Measurements from ENCODE around the gene BLCAP. TPM values are rescaled to one million over a fixed set of nuclear protein-coding genes. Genes with fewer than 3 reads are reported as not detected.

BLCAP gene
- total RNA-seq, 1 donor from 2014 or later = 42.7 TPM

DNA sequence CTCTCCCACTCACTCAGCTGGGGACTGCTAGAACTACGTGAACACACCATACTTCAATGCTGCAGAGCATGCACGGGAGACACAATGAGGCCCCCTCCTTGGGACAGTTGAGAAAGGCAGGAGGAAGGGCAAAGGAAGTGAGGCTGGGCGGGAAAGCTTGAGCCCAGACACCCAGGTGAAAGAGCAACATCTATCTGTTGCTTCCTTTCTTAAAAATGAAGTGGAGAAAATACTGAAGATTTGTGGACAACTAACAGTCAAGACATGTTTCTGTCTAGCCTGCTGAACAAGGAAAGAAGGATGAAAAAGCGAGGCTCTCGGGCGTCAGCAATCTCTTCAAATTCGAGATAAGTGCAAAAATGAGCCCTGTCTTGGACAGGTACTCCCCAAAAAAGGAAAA is 9.6 kb downstream of the BLCAP start:
- Mint-ChIP-seq H3K27ac (no peak overlapping the region), H3K4me1 (ENCODE audit: low read depth) (peaks cover 19% of the 10 kb centered on the region), H3K27me3 (no peaks in the 10 kb centered on the region), H3K9me3 (ENCODE audit: low read depth) (no peaks in the 10 kb centered on the region), H3K36me3 (ENCODE audit: insufficient read depth) (peaks cover 18% of the 10 kb centered on the region), H3K4me3 (ENCODE audit: low read depth) (no peak overlapping the region)
- no peak for DNase-seq (ENCODE audit: low spot score, unreplicated experiment)
- TF ChIP-seq CTCF (IDR thresholded peaks at IDR 0.05; ENCODE audit: unreplicated experiment) = no peak

- Mint-ChIP-seq H3K9me3 (ENCODE audit: low read depth) (no peaks in the 10 kb centered on the region), H3K36me3 (ENCODE audit: insufficient read depth) (peaks cover 18% of the 10 kb centered on the region), H3K27me3 (no peaks in the 10 kb centered on the region), H3K4me1 (ENCODE audit: low read depth) (peaks cover 19% of the 10 kb centered on the region), H3K4me3 (ENCODE audit: low read depth) (no peak overlapping the region), H3K27ac (no peak overlapping the region)
- no peak for TF ChIP-seq CTCF (IDR thresholded peaks at IDR 0.05; ENCODE audit: unreplicated experiment)
- no peak for DNase-seq (ENCODE audit: low spot score, unreplicated experiment)
Observed at GRCh38 chr20:37516811-37517750, 10.6 kb downstream of the BLCAP start.

DNA sequence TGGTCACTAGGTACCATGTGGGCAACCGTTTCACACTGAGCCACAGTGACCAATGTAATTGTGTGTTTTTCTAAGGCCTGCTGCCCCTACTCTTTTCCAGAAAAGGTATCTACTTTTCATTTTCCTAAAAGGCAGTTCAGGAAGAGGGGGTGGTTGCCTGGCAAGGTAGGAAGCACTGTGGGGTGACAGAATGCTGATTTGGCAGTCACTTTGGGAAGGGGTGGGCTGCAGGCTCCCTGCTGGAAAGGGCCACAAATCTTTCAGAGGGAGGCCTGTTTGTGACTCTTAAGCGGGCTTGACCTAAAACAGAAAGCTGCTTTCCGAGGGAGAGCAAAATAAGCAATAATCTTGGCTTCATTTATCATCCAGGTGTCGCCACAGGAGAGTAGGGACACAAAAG is 11.8 kb downstream of the BLCAP start:
- no peaks in the 10 kb centered on the region for H3K9me3 Mint-ChIP-seq (ENCODE audit: low read depth)
- no peak overlapping the region for H3K4me3 Mint-ChIP-seq (ENCODE audit: low read depth)
- H3K27ac Mint-ChIP-seq = peak overlapping the region; percentile 5
- H3K4me1 Mint-ChIP-seq (ENCODE audit: low read depth) = peaks cover 17% of the 10 kb centered on the region
- no peak for DNase-seq (ENCODE audit: low spot score, unreplicated experiment)
- TF ChIP-seq CTCF (IDR thresholded peaks at IDR 0.05; ENCODE audit: unreplicated experiment) = no peak
- H3K27me3 Mint-ChIP-seq = no peaks in the 10 kb centered on the region
- H3K36me3 Mint-ChIP-seq (ENCODE audit: insufficient read depth) = peaks cover 16% of the 10 kb centered on the region

DNA sequence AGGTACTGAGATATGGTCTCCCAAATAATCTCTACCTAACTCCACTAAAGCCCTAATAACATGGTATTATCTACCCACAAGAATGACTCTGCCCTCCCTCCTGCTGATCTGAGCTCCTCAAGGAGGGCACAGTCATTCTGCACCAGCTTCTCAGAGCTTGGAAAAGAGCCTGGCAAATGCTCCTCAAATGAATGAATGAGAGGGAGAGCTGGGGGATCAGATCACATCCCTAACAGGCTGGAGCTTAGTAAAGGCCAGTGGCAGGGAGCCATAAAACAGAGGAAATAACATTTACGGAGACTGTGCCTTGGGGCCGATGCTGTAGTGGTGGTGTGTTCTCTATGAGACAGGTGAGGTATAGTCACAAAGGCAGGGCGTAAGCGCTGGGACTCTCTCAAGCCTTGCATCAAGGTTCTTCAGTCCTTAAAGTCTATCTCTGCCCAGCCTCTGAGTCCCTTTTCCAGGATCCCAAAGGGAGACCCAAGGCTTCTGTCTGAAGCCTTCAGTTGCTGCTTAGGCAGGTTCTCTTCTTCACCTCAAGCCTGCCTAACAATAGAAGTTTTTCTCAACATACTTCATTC is 13.8 kb downstream of the BLCAP start:
- H3K4me1 Mint-ChIP-seq (ENCODE audit: low read depth) = peaks cover 12% of the 10 kb centered on the region
- H3K36me3 Mint-ChIP-seq (ENCODE audit: insufficient read depth) = peaks cover 10% of the 10 kb centered on the region
- no peaks in the 10 kb centered on the region for H3K27me3 Mint-ChIP-seq
- DNase-seq (ENCODE audit: low spot score, unreplicated experiment) = no peak
- no peak overlapping the region for H3K27ac Mint-ChIP-seq
- no peaks in the 10 kb centered on the region for H3K9me3 Mint-ChIP-seq (ENCODE audit: low read depth)
- H3K4me3 Mint-ChIP-seq (ENCODE audit: low read depth) = no peak overlapping the region
- no peak for TF ChIP-seq CTCF (IDR thresholded peaks at IDR 0.05; ENCODE audit: unreplicated experiment)

- Mint-ChIP-seq H3K27ac (no peak overlapping the region), H3K4me1 (ENCODE audit: low read depth) (peaks cover 6% of the 10 kb centered on the region), H3K27me3 (no peaks in the 10 kb centered on the region), H3K9me3 (ENCODE audit: low read depth) (no peaks in the 10 kb centered on the region), H3K4me3 (ENCODE audit: low read depth) (no peak overlapping the region), H3K36me3 (ENCODE audit: insufficient read depth) (peaks cover 2% of the 10 kb centered on the region)
- TF ChIP-seq CTCF (IDR thresholded peaks at IDR 0.05; ENCODE audit: unreplicated experiment) = no peak
- no peak for DNase-seq (ENCODE audit: low spot score, unreplicated experiment)
Observed at GRCh38 chr20:37511610-37512275, 15.9 kb downstream of the BLCAP start.
